ENCODE results near the gene VPS13C. TPM values are rescaled to one million over a fixed set of nuclear protein-coding genes. Genes with fewer than 3 reads are reported as not detected.

The VPS13C gene
- 64.8 and 101 TPM in 2 replicates for total RNA-seq

GRCh38 chr15:62060113-62060895 lies at the start of gene VPS13C:
VPS13C (minus strand) TSS chr15:62060447; CDS start chr15:62060374, 73 bp downstream.

DNA sequence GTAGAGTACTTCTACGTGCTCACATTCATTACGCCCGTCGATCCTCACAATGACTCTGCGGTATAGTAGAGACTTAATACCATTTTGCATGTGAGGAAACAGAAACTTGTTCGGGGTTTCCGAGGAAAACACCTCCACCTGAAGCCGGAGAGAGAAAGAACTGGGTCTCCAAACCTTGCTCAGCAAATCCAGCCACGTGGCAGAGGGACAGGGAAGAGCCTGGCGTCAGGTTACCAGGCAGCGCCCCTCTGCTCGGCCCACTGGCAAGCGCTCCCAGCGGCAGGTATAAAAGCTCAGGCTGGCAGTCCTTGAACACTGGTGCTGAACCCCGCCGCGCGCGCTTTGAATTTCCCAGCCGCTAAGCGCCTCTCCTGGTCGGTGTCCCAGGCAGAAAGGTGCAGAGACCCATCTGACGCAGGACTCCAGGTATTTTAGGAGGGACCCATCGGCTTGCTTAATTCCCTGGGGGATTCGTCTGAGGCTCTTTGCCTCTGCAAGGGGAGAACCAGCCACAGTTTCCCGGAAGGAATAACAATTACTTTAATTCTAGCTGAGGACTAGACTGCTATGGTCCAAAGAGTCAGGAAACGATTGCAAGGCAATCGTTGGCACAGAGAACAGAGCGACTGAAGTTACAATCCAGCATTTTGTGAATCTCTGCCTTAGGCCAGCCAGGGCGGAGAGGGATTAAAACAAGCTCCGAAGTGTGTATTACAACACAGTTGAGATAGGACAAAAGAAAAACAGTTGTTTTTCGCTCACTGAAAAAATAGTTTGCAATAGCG lies 6.6 kb upstream of the VPS13C start, which contains the start of gene C2CD4A:
TSS of gene C2CD4A (plus strand) at position 315 of the 785 bp plus-strand sequence. CDS start 637 bp downstream, outside the sequence.

Other genes with a start within 250 kb of the VPS13C start
- gene C2CD4A, start 6.5 kb upstream of the VPS13C start, total RNA-seq: not detected in 2 replicates
- gene C2CD4B, start 104.8 kb upstream of the VPS13C start, total RNA-seq: 0.15 TPM in 1 of 2 replicates, not detected in the other

Data from smooth muscle cell of trachea (primary cell).